ENCODE results near the gene MECP2.

DNA sequence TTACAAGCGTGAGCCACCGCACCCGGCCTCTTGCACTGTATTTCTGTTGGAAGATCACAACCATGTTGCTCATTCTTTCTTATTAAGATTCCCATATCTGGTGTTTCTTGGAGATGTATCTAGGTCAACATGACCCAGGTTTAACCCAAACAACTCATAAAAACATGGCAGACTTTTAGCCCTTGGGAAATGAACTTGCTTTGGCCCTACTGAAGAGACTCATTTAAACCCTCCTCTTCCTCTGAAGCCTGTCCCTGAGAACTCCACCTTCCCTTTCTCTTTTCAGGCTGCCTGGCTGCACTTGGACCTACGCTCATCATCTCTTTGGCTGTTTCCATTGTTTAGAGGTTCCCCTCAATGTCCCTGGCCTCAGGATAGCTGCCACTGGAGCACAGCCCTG, 23.7 kb upstream of the MECP2 start:
- no peak for TF ChIP-seq EZH2 (IDR thresholded peaks at IDR 0.05; ENCODE audit: low read length, unreplicated experiment)
- TF ChIP-seq, protein P1, sequence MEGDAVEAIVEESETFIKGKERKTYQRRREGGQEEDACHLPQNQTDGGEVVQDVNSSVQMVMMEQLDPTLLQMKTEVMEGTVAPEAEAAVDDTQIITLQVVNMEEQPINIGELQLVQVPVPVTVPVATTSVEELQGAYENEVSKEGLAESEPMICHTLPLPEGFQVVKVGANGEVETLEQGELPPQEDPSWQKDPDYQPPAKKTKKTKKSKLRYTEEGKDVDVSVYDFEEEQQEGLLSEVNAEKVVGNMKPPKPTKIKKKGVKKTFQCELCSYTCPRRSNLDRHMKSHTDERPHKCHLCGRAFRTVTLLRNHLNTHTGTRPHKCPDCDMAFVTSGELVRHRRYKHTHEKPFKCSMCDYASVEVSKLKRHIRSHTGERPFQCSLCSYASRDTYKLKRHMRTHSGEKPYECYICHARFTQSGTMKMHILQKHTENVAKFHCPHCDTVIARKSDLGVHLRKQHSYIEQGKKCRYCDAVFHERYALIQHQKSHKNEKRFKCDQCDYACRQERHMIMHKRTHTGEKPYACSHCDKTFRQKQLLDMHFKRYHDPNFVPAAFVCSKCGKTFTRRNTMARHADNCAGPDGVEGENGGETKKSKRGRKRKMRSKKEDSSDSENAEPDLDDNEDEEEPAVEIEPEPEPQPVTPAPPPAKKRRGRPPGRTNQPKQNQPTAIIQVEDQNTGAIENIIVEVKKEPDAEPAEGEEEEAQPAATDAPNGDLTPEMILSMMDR (conservative IDR thresholded peaks at IDR 0.05; ENCODE audit: low read depth, low read length): no peak

All from PC-3 (cell line).